ENCODE results near the gene PLA2G1B.

The PLA2G1B gene

DNA sequence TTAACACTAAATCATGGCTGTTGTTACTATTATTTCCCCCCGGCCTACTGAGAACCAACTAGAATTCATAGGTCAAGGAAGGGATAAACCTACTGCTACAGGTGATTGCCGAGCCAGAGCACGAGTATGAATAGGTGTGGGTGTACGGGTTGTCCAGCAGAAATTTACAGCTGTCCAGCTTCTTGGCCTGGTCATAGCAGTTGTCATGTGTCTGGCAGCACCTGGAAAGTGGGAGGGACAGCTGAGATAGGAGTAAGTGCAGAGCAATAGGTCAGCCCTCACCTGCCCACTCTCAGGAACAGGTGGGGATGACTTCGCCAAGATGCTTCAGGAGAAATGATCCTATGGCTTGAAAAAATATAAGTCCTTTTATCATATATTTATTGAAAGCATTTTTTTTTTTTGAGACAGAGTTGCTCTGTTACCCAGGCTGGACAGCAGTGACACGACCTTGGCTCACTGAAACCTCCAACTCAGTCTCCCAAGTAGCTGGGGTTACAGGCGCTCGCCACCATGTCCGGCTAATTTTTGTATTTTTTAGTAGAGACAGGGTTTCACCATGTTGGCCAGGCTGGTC, 2.6 kb downstream of the PLA2G1B start:
- DNase-seq (ENCODE audit: insufficient read length, low spot score) (no peak), FAIRE-seq (no peak)
- TF ChIP-seq POLR2A (IDR thresholded peaks at IDR 0.05; ENCODE audit: low read depth, low read length), result no peak

DNA sequence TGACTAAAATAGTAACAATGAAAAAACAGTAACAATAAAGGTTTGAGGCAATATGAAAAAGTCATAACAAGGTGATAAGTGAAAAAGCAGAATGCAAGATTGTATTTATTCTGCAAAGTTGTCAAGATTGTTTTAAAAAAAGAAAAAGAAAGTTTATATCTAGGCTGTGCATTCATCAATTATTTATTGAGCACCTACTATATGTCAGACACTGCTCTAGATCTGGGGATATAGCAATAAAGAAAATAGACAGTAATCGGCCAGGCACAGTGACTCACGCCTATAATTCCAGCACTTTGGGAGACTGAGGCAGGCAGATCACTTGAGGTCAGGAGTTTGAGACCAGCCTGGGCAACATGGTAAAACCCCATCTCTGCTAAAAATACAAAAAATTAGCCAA, 3.8 kb downstream of the PLA2G1B start:
- no peak for TF ChIP-seq POLR2A (IDR thresholded peaks at IDR 0.05; ENCODE audit: low read depth, low read length)
- no peak for DNase-seq (ENCODE audit: insufficient read length, low spot score)
- FAIRE-seq, result no peak

DNA sequence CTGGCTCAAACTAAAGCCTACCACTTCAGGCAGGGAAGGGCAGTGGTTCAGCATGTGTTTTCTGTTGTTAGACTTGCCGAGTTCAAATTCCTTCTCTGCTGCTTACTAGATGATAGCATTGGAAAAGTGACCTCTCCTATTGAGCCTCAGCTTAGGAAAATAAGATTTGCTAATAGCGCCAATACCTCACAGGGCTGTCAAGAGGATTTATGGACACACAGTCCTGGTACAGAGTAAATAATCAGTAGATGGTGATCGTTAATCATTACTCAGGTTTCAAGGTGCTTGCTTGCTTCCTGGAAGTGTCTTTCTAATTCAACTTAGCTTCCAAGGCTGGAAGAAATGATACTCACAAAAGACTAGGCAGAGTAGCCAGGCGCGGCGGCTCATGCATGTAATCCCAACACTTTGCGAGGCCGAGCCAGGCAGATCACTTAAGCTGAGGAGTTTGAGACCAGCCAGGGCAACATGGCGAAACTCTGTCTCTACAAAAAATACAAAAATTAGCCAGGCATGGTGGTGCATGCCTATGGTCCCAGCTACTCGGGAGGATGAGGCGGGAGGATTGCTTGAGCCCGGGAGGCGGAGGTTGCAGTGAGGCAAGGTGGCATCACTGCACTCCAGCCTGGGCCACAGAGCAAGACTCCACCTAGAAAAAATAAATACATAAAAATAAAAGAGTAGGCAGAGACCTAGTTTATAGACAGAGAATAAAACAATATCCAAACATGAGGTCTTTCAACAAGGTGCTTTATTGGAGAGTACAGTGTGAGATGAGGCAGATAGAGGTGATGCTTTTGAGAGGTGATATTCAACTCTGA, 6.0 kb downstream of the PLA2G1B start:
- FAIRE-seq (no peak), DNase-seq (ENCODE audit: insufficient read length, low spot score) (no peak)
- TF ChIP-seq POLR2A (IDR thresholded peaks at IDR 0.05; ENCODE audit: low read depth, low read length), result no peak

DNA sequence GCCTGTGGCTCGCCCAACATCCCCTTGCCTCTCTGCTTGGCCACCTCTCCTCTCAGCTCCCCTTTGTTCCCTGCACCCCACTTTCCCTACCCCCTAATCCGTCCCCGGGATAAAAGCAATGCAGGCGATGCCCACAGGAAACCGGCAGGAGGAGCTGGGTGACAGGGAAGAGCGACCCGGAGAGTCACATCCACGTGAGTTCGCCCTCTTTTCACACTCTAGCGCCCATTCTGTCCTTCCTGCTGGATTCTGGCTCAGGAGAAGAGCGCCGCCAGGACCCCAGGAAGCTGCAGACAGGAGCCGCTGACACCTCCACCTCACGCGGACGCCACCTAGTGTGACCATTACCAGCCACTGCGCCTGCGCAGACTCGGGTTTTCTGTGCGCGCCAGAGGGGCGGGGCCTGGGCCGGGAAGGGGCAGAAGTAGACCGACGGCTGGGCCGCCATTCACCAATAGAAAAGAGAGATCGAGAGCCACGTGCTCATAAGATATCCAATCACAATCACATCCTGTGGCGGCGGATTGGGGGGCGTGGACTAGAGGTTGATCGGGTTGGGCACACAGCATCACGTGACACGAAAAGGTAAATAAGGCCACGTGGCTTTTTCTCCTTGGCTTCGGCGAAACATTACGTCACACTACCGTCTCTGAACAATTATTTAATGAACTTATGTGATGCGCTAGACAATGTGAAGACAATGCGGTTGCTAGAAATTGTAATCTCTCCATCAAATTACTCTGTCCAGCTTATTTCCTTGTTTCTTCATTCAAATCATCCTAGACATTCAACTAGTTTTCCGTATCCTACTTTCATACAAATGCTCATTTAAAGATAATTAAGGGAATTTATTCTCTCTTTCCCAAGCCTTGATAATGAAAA, 10.1 kb downstream of the PLA2G1B start:
- FAIRE-seq (peak; percentile 94), DNase-seq (ENCODE audit: insufficient read length, low spot score) (peak; percentile 96)
- TF ChIP-seq POLR2A (IDR thresholded peaks at IDR 0.05; ENCODE audit: low read depth, low read length), result peak; percentile 72

DNA sequence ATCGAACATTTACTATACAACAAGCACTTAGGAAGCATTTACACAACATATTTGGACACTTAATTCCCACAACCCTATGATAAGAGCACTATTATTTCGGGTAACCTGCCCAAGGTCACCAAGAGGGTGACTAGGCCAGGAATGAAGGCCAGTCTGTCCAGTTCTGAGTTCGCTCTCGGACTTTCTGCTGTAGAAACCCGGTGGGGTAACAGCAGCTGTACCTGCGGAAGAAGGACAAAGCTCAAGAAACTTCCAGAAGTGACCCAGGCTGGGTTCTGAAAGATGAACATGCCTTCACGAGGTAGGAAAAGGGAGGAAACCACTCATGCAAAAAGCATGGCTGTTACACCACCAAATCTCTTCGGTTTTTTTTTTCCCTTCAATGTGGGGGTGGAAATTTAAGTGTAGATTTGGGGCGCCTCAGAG, 10.8 kb downstream of the PLA2G1B start:
- FAIRE-seq (no peak), DNase-seq (ENCODE audit: insufficient read length, low spot score) (no peak)
- no peak for TF ChIP-seq POLR2A (IDR thresholded peaks at IDR 0.05; ENCODE audit: low read depth, low read length)

DNA sequence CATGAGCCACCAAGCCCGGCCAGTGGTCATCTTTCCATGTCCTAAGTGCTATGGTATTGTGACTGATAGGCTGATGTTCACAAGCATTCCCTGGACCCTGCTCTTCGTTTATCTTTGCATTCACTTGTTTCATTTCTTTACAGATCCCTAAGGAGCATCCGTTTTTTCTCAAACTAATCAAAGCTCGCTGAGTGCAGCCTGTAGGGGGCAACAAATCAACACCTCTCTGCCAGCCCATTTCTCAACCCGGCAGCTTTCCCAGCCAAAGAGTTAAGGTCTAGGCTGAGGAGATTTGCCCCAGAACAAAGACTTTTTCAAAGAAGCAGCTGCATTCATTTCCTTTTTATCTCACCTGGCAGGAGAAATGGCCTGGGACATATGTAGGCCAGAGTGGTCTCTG, 13.4 kb downstream of the PLA2G1B start:
- TF ChIP-seq POLR2A (IDR thresholded peaks at IDR 0.05; ENCODE audit: low read depth, low read length), result no peak
- FAIRE-seq, result no peak
- DNase-seq (ENCODE audit: insufficient read length, low spot score), result no peak

DNA sequence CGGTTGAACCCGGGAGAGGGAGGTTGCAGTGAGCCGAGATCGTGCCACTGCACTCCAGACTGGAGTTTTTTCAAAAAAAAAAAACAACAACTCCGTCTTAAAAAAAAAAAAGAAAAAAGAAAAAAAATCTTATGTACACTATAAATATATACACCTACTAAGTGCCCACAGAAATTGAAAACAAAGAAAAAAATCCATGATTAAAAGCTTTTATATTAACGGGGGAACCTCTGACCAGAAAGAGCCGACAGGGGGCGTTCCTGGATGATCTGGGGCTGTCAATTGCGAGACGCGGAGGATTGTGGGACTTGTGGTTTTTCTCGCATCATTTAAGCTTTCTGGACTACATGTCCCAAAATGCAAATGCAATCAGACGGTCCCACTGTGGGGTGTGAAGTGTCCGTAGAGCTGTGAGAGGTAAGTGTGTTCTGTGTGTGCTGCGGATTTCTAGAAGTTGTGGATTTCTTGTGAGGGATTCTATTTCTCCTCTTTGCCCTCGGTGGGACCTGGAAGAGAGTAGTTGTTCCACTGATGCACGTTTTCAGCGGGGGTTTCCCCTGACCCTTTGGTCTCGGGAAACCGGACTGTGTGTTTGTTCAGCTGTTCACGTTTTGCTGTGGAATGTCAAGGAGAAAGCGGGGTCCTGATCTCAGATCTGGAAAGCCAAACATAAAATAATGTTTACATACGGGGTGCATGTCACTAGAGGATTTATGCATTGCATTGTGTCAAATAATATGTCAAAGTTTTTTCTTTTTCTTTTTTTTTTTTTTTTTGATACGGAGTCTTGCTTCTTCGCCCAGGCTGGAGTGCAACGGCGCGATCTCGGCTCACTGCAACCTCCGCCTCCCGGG, 25.4 kb downstream of the PLA2G1B start, which contains the start of gene SIRT4:
SIRT4 (plus strand) TSS at position 360 of the 854 bp plus-strand sequence. CDS start 1,241 bp downstream, outside the sequence.
- DNase-seq (ENCODE audit: insufficient read length, low spot score) (peak; percentile 82), FAIRE-seq (peak; percentile 82)
- no peak for TF ChIP-seq POLR2A (IDR thresholded peaks at IDR 0.05; ENCODE audit: low read depth, low read length)

DNA sequence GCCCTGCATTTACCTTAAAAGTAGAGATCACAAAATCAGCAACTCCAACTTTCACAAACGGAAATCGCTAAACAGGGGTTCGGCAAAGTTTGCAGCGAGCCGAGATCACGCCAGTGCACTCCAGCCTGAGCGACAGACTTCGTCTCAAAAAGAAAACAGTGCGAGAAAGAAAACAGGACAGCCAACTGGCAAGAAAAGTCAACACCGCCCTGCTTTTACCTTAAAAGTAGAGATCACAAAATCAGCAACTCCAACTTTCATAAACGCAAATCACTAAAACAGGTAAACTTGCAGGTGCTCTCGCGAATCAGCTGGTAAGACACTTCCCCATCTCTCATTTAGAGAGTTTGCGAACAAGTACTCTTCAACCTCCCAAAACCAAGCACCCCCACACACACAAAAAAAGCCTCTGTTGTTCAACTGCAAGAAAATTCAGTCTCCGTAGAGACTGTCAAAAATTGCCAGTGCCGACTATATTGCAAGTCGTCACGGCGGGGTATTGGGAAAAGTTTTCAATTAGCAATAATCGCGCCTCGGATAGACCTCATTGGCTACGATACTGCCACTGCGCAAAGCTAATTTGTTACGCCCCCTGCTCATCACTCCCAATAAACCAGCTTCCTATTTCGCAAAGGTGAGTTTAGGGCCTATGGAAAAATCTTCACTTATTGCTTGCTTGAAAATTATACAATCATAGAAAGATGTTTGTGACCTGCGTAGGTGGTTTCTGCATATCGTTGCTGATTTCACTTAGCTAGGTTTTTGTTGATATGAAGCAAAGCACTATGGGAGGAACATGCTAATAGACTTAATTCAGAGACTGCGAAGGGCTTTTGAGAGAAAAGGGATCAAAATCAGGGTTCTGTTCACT, 34.7 kb downstream of the PLA2G1B start, which contains the start of gene RNU4-1:
RNU4-1 (minus strand) TSS at position 577 of the 871 bp plus-strand sequence.
- peak; percentile 95 for TF ChIP-seq POLR2A (IDR thresholded peaks at IDR 0.05; ENCODE audit: low read depth, low read length)
- FAIRE-seq, result peak; percentile 38
- DNase-seq (ENCODE audit: insufficient read length, low spot score), result no peak

DNA sequence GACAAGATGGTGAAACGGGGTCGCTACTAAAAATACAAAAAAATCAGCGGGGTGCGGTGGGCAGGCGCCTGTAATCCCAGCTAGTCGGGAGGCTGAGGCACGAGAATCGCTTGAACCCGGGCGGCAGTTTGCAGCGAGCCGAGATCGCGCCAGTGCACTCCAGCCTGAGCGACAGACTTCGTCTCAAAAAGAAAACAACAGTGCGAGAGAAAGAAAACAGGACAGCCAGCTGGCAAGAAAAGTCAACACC, 35.2 kb downstream of the PLA2G1B start:
- DNase-seq (ENCODE audit: insufficient read length, low spot score) (no peak), FAIRE-seq (no peak)
- no peak for TF ChIP-seq POLR2A (IDR thresholded peaks at IDR 0.05; ENCODE audit: low read depth, low read length)

DNA sequence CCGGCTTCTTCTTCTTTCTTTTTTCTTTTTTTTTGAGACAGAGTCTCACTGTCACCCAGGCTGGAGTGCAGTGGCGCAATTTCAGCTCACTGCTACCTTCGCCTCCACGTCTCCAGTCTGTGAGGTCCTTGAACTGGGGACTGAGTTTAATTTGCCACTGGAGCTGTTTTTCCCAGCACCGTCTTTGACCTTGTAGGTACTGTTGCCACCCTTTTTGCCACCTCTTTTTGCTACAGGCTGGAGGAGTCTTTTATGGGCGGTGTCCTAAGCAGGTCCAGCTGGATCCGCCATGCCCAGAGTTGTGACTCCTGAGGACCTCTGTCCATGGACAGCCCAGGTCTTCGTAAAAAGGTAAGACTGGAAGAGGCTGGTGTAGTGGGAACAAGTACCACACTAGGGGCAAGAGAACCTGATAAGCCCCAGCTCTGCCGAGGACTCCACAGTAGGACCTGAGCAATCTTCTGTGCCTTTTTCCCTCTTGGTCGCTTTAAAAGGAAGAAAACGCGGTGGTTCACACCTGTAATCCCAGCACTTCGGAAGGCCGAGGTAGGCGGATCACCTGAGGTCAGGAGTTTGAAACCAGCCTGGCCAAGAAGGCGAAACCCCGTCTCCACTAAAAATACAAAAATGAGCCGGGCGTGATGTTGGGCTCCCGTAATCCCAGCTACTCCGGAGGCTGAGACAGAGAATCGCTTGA, 36.8 kb downstream of the PLA2G1B start:
- FAIRE-seq (no peak), DNase-seq (ENCODE audit: insufficient read length, low spot score) (no peak)
- TF ChIP-seq POLR2A (IDR thresholded peaks at IDR 0.05; ENCODE audit: low read depth, low read length), result no peak

DNA sequence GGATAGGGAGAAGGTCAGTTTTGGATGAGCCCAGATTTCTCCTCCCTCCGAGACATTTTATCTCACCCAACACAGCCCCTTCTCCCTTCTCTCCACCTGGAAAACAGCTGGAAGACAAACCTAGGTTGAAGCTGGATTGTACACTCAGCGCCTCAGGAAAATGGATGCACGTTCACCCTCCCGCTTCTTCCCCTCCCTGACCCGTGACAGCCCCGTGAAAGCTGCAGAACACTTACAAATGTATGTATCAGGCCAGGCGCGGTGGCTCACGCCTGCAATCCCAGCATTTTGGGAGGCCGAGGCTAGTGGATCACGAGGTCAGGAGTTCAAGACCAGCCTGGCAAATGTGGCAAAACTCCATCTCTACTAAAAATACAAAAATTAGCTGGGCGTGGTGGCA, 40.1 kb downstream of the PLA2G1B start:
- no peak for TF ChIP-seq POLR2A (IDR thresholded peaks at IDR 0.05; ENCODE audit: low read depth, low read length)
- no peak for FAIRE-seq

More for the DNA sequence above, 40.1 kb downstream of the PLA2G1B start:
- DNase-seq (ENCODE audit: insufficient read length, low spot score), result no peak
